HG03460 (cell line): Measurements from ENCODE around the gene TSR3.
A peak's percentile ranks its signal among the peaks of the same experiment; 100 is the strongest.

ENCODE experiments used
- ATAC-seq: cut with Tn5 transposase; IDR thresholded peaks from one replicate; pipeline ENCODE4 v1.9.1; 2021; ENCODE audit not compliant: unreplicated experiment

The TSR3 gene

DNA sequence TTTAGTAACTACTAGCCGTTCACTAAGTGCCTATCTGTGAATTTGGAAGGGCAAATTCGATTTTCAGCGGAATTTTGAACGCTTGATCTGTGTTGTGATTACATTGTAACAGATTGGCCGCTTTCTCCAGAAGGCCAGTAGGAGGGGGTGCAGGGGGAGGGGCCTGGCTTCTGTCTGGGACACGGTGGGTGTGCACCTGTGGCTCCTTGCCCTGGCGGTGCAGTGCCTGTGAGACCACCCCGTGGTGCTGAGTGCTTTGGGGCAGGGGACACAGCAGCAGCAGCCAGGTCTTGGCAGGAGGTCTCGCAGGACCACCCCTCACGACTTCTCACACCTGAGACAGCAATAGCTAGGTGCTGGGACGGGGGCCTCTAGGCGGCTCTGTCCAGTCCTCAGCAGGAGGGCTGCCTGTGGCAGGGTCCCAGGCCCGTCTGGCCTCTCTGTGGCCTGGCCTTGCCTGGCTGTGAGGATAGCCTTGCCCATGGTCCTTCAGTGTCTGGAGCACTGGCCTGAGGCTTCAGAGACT, 40.4 kb downstream of the TSR3 start:
- ATAC-seq = no peak

DNA sequence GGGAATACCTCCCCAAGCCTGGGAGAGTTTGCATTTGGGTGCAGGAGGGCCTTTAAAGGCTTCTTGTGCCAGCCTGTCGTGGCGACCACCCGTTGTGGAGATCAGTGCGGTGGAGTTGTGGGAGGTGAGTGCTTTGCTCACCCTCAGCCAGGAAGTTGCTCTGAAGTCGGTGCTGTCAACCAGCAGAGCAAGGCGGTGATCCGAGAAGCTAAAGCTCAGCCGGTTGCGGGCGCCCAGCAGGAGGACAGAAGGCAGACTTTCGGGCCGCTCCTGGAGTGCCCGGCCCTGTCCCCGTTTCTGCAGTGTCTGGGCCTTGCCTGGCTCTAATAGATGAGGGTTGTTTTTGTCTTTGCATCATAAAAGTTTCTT, 40.9 kb downstream of the TSR3 start:
- ATAC-seq = no peak

DNA sequence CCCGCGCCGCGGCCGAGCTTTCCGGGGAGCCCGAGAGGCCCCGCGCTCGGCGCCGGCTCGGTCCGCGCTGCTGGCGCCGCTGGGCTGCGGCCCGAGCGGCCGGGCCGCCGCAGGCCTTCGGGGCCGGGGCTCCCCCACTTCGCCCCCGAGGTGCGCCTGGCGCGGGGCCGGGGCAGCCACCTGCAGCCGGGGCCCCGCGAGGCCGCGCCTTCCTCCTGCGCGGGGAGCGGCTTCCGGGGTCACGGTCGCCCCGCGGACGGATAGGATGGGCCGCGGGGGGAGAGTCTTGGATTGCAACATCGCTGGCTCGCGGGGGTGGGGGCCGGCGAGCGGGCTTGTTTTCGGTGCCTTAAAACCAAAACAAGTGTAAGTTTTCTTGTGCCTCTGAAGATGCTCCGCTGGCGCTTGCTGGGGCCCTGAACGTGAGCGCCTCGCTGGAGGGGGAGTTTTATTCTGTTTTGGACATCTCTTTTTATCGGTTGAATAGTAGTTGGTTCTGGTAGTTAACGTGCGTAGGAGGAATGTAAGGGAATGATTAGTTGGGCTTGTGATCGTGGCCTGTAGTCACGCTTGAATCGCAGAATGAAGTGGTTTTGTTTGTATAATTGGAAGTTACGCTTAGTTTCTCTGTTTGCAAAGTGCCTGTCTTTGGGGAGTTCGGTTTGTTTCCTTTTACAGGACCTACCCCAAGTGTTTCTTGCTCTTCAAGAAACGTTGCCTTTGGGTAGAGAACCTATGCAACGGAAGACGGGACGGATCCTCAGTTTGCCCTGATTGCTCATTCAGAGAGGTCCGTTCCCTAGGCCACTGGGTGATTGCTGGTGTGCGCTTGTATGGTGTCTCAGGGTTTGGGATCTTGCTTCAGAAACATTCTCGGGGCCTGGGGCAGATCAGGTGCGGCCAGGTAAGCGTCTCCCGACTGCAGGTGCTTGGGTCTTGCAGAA, 41.5 kb downstream of the TSR3 start:
- ATAC-seq = no peak

GRCh38 chr16:1308977-1309885, 42.4 kb downstream of the TSR3 start, which contains the start of gene UBE2I:
TSS of gene UBE2I (plus strand) at chr16:1309636. CDS start at chr16:1314031, 4,395 bp downstream.
- peak; percentile 55 for ATAC-seq

GRCh38 chr16:1308036-1308976, 43.4 kb downstream of the TSR3 start:
- peak; percentile 15 for ATAC-seq

- no peak for ATAC-seq
These were observed 45.3 kb downstream of the TSR3 start for GRCh38 chr16:1306334-1306733.

- ATAC-seq = no peak
These were observed 45.9 kb downstream of the TSR3 start for GRCh38 chr16:1305823-1306222.

DNA sequence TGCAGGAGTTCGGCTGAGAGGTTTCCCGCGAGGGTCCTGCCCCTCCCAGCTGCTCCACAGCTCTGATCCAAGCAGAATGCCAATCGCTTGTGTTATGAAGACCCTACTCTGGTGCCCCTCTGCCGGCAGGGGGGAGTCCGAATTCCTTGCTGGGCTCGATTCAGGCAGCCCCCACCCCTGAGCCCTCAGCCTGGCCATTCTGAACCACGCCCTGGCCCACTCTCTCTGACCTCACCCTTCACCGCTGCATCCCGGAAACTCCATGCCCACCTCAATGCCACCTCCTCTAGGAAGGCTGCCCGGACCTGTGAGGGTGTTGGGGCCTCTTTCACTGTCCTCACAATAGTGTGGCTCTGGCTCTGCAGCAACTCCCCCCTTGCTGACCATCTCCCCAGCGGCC, 50.1 kb downstream of the TSR3 start:
- no peak for ATAC-seq

GRCh38 chr16:1300664-1301476, 50.8 kb downstream of the TSR3 start:
- ATAC-seq = no peak

DNA sequence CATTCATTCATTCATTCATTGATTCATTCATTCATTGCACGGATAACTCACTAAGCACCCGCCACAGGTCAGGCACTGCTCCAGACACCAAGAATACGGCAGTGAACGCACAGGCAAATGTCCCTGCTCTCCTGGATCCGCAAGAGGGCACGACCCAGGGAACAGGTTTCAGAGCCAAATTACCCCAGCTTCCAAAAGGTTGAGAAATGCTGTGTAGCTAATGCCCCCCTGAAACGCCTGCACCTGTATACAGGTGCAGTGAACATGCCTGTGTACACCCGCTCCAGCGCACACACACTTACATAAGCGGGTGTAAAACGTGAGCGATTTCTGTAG, 51.8 kb downstream of the TSR3 start:
- no peak for ATAC-seq
